Omental fat pad (tissue), 4 donors: Measurements from ENCODE around the gene TNIK. TPM values are rescaled to one million over a fixed set of nuclear protein-coding genes. Genes with fewer than 3 reads are reported as not detected.

Experiments
- ATAC-seq: fragments of 150-250 bp; one replicate; pipeline ENCODE4 v1.9.1; 2016; ENCODE audit warnings: mild to moderate bottlenecking, moderate library complexity; ENCODE audit not compliant: low FRiP score
- DNase-seq: peaks from one replicate; pipeline ENCODE4 v3.0.0-alpha.2; 2019; ENCODE audit warnings: low spot score
- CTCF ChIP-seq, 3 donors: fragments of 450-650 bp; IDR thresholded peaks; one replicate each; pipeline ENCODE4 v1.5.1; 2016 to 2017; ENCODE audit warnings: antibody characterized with exemption in 3 of 3, mild to moderate bottlenecking in 3 of 3, moderate library complexity in 2 of 3
- total RNA-seq, 4 donors: library from RNA; depleted of rRNA; stranded (reverse); fragments of >200 nt; gene quantifications; one replicate each; pipeline ENCODE4 v1.1.0, GENCODE V29; 2016

TNIK gene
- total RNA-seq, 4 donors from 2014 or later = 3.9 to 12.8 (median 6.5) TPM

- no peak for TF ChIP-seq CTCF (IDR thresholded peaks at IDR 0.05)
- no peak for ATAC-seq
- no peak for DNase-seq
Measured at GRCh38 chr3:171412473-171412872, 47.7 kb downstream of the TNIK start.

GRCh38 chr3:171412054-171412453 is 48.2 kb downstream of the TNIK start:
- TF ChIP-seq CTCF (IDR thresholded peaks at IDR 0.05) = no peak
- no peak for DNase-seq
- no peak for ATAC-seq

- no peak for TF ChIP-seq CTCF (IDR thresholded peaks at IDR 0.05)
- DNase-seq (no peak), ATAC-seq (no peak)
Measured at GRCh38 chr3:171410186-171410585, 50.0 kb downstream of the TNIK start.

- no peak for DNase-seq
- no peak for ATAC-seq
- no peak for TF ChIP-seq CTCF (IDR thresholded peaks at IDR 0.05)
Measured at GRCh38 chr3:171407759-171408158, 52.4 kb downstream of the TNIK start.

GRCh38 chr3:171404376-171404967 is 55.7 kb downstream of the TNIK start:
- DNase-seq = no peak
- TF ChIP-seq CTCF (IDR thresholded peaks at IDR 0.05) = no peak

GRCh38 chr3:171402281-171402680 is 57.9 kb downstream of the TNIK start:
- DNase-seq = no peak
- TF ChIP-seq CTCF (IDR thresholded peaks at IDR 0.05) = no peak
- no peak for ATAC-seq

More at GRCh38 chr3:171404376-171404967, 55.7 kb downstream of the TNIK start:
- no peak for ATAC-seq

GRCh38 chr3:171401432-171401831 is 58.8 kb downstream of the TNIK start:
- ATAC-seq = no peak

More at GRCh38 chr3:171401432-171401831, 58.8 kb downstream of the TNIK start:
- TF ChIP-seq CTCF (IDR thresholded peaks at IDR 0.05) = no peak
- no peak for DNase-seq
